ENCODE measurements around the gene ANO3. TPM values are rescaled to one million over a fixed set of nuclear protein-coding genes. Genes with fewer than 3 reads are reported as not detected.

The ANO3 gene
- total and polyA plus RNA-seq, 2 experiments from 2014 or later, result not detected

DNA sequence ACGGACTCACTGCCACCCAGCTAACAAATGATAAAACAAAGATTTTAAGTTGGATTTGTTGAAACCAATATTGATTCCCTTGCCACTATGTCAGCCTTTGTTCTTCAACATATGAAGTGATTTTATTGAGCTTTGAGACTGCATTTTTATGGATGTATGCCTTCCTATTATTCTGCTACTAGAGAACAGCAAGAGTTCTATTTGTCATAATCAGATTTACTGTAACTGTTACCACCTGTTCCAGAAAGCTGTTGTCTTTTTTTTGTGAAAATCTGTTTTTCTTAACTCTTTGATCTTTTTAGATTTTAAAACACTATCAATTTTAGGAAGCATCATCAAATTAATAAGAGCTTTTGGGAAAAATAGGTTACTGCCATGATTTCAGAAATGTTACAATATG is 125.7 kb downstream of the ANO3 start:
- no peaks in the 10 kb centered on the region for H3K27me3 ChIP-seq
- DNase-seq (ENCODE audit: low read depth in 1 of 2, low spot score in 1 of 2), result no peak
- H3K4me3 ChIP-seq, result no peak overlapping the region
- H3K9me3 ChIP-seq (ENCODE audit: low read depth), result no peaks in the 10 kb centered on the region
- H3K36me3 ChIP-seq, result no peaks in the 10 kb centered on the region
- TF ChIP-seq, protein P1, sequence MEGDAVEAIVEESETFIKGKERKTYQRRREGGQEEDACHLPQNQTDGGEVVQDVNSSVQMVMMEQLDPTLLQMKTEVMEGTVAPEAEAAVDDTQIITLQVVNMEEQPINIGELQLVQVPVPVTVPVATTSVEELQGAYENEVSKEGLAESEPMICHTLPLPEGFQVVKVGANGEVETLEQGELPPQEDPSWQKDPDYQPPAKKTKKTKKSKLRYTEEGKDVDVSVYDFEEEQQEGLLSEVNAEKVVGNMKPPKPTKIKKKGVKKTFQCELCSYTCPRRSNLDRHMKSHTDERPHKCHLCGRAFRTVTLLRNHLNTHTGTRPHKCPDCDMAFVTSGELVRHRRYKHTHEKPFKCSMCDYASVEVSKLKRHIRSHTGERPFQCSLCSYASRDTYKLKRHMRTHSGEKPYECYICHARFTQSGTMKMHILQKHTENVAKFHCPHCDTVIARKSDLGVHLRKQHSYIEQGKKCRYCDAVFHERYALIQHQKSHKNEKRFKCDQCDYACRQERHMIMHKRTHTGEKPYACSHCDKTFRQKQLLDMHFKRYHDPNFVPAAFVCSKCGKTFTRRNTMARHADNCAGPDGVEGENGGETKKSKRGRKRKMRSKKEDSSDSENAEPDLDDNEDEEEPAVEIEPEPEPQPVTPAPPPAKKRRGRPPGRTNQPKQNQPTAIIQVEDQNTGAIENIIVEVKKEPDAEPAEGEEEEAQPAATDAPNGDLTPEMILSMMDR (IDR thresholded peaks at IDR 0.05; ENCODE audit: low read depth, low read length), result no peak
- H3K4me1 ChIP-seq (ENCODE audit: low read depth), result no peaks in the 10 kb centered on the region
- H3K27ac ChIP-seq, result no peak overlapping the region

DNA sequence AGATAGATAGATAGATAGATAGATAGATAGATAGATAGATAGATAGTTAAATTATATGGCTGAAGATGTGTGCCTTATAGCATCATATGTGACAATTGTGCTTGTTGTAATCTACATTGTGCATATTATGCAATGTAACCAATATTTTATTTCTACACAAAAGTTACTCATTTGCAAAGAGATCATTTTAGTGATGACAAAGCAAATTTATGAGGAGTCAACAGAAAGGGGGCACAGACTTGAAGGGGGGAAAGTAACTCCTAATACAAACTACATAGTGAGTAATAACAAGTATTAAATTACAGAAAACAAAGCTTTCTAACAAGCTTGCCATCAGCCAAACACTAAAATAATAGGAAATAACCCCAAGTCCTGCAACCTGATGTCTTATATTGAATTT is 133.3 kb downstream of the ANO3 start:
- Histone ChIP-seq H3K27me3 (no peaks in the 10 kb centered on the region), H3K4me1 (ENCODE audit: low read depth) (no peaks in the 10 kb centered on the region), H3K27ac (no peak overlapping the region), H3K9me3 (ENCODE audit: low read depth) (no peaks in the 10 kb centered on the region), H3K36me3 (no peaks in the 10 kb centered on the region), H3K4me3 (no peak overlapping the region)
- no peak for DNase-seq (ENCODE audit: low read depth in 1 of 2, low spot score in 1 of 2)
- TF ChIP-seq, protein P1 (IDR thresholded peaks at IDR 0.05; ENCODE audit: low read depth, low read length), result no peak

DNA sequence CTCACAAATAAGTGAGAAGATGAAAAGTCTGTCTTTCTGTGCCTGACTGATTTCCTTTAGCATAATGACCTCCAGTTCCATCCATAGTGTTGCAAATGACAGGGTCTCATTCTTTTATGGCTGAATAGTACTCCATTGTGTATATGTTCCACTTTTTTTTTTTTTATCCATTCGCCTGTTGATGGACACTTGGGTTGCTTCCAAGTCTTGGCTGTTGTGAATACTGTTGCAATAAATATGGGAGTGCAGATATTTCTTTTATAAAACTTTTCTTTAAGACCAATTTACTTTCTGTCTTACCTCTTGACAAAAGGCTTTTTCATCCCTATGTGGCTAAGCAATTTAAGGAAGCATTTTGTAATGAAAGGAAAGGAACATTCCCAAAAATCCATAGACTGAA is 135.6 kb downstream of the ANO3 start:
- Histone ChIP-seq H3K27me3 (no peaks in the 10 kb centered on the region), H3K27ac (no peak overlapping the region), H3K4me3 (no peak overlapping the region), H3K36me3 (no peaks in the 10 kb centered on the region), H3K4me1 (ENCODE audit: low read depth) (no peaks in the 10 kb centered on the region), H3K9me3 (ENCODE audit: low read depth) (no peaks in the 10 kb centered on the region)
- DNase-seq (ENCODE audit: low read depth in 1 of 2, low spot score in 1 of 2), result no peak
- TF ChIP-seq, protein P1 (IDR thresholded peaks at IDR 0.05; ENCODE audit: low read depth, low read length), result no peak

DNA sequence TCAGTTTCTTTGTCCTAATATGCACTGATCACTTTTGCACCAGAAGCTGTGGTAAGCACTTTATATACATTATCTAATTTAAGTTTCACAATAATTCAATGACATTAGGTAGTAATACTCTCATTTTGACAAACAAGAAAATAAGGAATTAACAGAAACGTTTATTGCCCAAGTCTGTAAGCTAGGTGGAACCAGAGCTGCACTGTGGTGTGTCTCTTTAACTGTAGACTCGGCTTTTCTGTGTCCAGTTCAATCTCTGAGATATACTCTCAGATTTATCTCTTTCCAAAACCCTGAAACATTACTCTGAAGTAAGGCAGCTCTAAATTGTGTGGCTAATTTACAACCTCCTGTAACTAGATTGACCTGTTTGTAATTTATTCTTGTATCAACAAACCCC is 139.1 kb downstream of the ANO3 start:
- DNase-seq (ENCODE audit: low read depth in 1 of 2, low spot score in 1 of 2), result no peak
- H3K27me3 ChIP-seq, result no peaks in the 10 kb centered on the region
- H3K9me3 ChIP-seq (ENCODE audit: low read depth), result no peaks in the 10 kb centered on the region
- H3K27ac ChIP-seq, result no peak overlapping the region
- H3K4me1 ChIP-seq (ENCODE audit: low read depth), result peaks cover 6% of the 10 kb centered on the region
- no peak overlapping the region for H3K4me3 ChIP-seq
- no peaks in the 10 kb centered on the region for H3K36me3 ChIP-seq
- TF ChIP-seq, protein P1 (IDR thresholded peaks at IDR 0.05; ENCODE audit: low read depth, low read length), result no peak

DNA sequence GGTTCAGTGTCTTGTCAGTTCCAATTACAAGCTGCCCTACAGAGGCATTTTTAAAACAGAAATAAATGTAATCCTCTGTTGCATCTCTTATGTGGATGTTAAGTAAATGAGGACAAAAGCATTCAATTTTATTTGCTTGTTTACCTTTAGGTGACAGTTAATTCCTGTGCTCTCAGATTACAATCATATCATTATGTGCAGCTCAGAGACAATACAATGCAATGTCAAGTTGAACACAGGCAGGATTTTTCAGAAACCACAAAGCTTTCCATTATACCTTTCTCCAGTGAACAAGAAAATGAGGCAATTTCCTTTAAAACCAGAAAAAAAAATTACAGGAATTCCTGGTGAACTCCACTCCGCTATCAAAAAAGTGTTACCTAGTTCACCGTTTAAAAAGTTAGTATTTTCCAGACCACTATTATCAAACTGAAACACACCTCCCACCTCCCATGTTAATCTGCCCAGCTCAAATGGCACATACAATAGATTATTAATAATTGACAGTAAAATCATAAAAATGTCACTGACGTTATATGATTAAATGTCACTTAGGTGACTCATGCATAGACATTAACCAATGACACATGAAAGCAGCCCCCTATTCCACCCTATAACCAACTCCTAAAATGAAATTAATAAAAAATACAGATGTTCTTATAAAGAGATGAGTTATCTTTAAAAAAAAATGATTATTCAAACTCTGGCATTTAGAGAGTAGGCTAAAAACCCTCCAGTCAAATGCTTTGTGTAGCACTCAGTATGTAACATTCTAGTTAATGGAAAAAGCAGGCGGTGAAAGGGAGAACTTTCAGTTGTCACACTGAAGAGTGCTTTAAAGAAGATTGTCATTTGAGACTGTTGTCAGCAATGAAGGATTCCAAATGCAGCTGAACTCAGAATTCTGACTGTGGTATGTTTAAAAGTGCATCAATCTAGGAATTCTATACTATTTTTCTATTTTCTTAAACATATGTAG is 141.6 kb downstream of the ANO3 start:
- DNase-seq (ENCODE audit: low read depth in 1 of 2, low spot score in 1 of 2), result peak in 1 of 2 donors; percentile 21
- no peaks in the 10 kb centered on the region for H3K36me3 ChIP-seq
- H3K27ac ChIP-seq, result no peak overlapping the region
- TF ChIP-seq, protein P1 (IDR thresholded peaks at IDR 0.05; ENCODE audit: low read depth, low read length), result no peak
- H3K27me3 ChIP-seq, result no peaks in the 10 kb centered on the region
- H3K9me3 ChIP-seq (ENCODE audit: low read depth), result no peaks in the 10 kb centered on the region
- peaks cover 6% of the 10 kb centered on the region for H3K4me1 ChIP-seq (ENCODE audit: low read depth)
- no peak overlapping the region for H3K4me3 ChIP-seq
